Measurements from ENCODE around the gene PPP2R2D.

- TF ChIP-seq YY1 (IDR thresholded peaks at IDR 0.05; ENCODE audit: insufficient read depth, insufficient read length): no peak
- no peak for TF ChIP-seq ZNF274 (IDR thresholded peaks at IDR 0.05; ENCODE audit: low read depth, low read length)
Measured at GRCh38 chr10:131936736-131937135, 35.9 kb downstream of the PPP2R2D start.

All from NT2/D1 (cell line).